Activated CD4-positive, CD25-positive, alpha-beta regulatory T cell treated with anti-CD3 and anti-CD28 coated beads, Interleukin-2, amount 50 U/mL, for 72 hours (primary cell): ENCODE measurements around the gene ZSCAN4.

Source experiments
- DNase-seq: peaks from one replicate; pipeline ENCODE4 v3.0.0; 2021

The ZSCAN4 gene

GRCh38 chr19:57668635-57669034 lies at the start of gene ZSCAN4:
Gene ZSCAN4 (plus strand): TSS chr19:57668935. CDS start chr19:57676146, 7,211 bp downstream.
- DNase-seq, result no peak

- DNase-seq, result no peak
These were observed 47.9 kb upstream of the ZSCAN4 start for GRCh38 chr19:57620673-57621348.

- no peak for DNase-seq
These were observed 45.6 kb upstream of the ZSCAN4 start for GRCh38 chr19:57623091-57623490.

- peak; percentile 89 for DNase-seq
These were observed 35.5 kb upstream of the ZSCAN4 start, which contains the start of gene ZNF211 for GRCh38 chr19:57632987-57633831. Gene ZNF211 (plus strand): TSS chr19:57633168. CDS start chr19:57633347, 179 bp downstream.

- DNase-seq, result no peak
These were observed 35.0 kb upstream of the ZSCAN4 start for GRCh38 chr19:57633832-57634131.

- no peak for DNase-seq
These were observed 31.4 kb upstream of the ZSCAN4 start for GRCh38 chr19:57637379-57637778.

GRCh38 chr19:57641715-57642234 lies 27.0 kb upstream of the ZSCAN4 start:
- DNase-seq, result no peak

- DNase-seq, result no peak
These were observed 26.2 kb upstream of the ZSCAN4 start for GRCh38 chr19:57642396-57643046.

GRCh38 chr19:57643734-57644133 lies 25.0 kb upstream of the ZSCAN4 start:
- no peak for DNase-seq

- no peak for DNase-seq
These were observed 20.3 kb upstream of the ZSCAN4 start for GRCh38 chr19:57648331-57649003.

GRCh38 chr19:57651654-57651996 lies 17.1 kb upstream of the ZSCAN4 start:
- no peak for DNase-seq

- DNase-seq, result no peak
These were observed 15.0 kb upstream of the ZSCAN4 start for GRCh38 chr19:57653689-57654088.

GRCh38 chr19:57655443-57655842 lies 13.3 kb upstream of the ZSCAN4 start:
- no peak for DNase-seq

- DNase-seq, result no peak
These were observed 12.4 kb upstream of the ZSCAN4 start for GRCh38 chr19:57656346-57656745.

GRCh38 chr19:57664269-57665127 lies 4.2 kb upstream of the ZSCAN4 start:
- no peak for DNase-seq

GRCh38 chr19:57665261-57665806 lies 3.4 kb upstream of the ZSCAN4 start:
- no peak for DNase-seq

- DNase-seq, result no peak
These were observed 1.5 kb upstream of the ZSCAN4 start for GRCh38 chr19:57667228-57667627.

- DNase-seq, result no peak
These were observed 2.6 kb downstream of the ZSCAN4 start for GRCh38 chr19:57671124-57671895.

- no peak for DNase-seq
These were observed 3.7 kb downstream of the ZSCAN4 start for GRCh38 chr19:57672466-57672865.

GRCh38 chr19:57675881-57676280 lies 7.1 kb downstream of the ZSCAN4 start:
- no peak for DNase-seq

- DNase-seq, result no peak
These were observed 13.6 kb downstream of the ZSCAN4 start for GRCh38 chr19:57682226-57682766.
